Measurements from ENCODE around the gene LONP2. TPM values are rescaled to one million over a fixed set of nuclear protein-coding genes. Genes with fewer than 3 reads are reported as not detected.
A peak's percentile ranks its signal among the peaks of the same experiment; 100 is the strongest.

LONP2 gene
- total and polyA plus RNA-seq, 9 of the 15 experiments (the other 6 are each of a cell fraction or from before 2014, with no cell fraction given) = 8.1 to 41.2 (median 25.6) TPM

DNA sequence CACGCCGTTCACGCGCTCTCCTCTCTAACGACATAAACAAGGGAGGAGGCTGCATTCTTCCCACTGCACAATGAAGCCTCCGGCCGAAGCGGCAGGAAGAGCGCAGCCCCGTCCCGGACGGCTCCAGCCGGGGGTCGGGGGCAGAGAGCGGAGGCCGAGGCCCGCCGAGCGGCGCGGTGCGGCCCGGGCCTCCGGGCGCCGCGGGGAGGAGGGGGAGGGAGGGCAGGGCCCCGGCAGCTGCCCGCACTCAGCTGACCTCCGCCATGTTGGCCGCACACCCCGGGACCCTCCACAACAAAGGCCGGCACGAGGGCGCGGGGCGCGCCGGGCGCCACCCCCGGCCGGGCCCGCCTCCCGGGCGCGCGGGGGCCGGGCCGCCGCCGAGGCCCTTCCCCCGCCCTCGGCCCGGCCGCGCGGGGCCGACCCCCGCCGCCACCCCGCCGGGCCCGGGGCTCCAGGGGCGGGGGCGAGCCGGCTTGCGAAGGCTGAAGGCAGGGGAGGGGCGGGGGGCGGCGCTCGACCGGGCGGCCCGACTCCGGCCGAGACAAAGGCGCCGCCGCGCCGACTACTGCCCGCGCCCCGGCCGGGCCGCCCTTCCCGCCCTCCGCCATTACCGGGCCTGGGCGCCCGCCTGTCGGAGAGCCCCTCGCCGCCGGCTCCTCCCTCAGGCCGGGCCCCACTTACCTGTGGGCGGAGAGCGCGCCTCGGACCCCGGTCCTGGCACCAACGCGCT, 140.6 kb downstream of the LONP2 start (continued):
- TF ChIP-seq, protein P1, sequence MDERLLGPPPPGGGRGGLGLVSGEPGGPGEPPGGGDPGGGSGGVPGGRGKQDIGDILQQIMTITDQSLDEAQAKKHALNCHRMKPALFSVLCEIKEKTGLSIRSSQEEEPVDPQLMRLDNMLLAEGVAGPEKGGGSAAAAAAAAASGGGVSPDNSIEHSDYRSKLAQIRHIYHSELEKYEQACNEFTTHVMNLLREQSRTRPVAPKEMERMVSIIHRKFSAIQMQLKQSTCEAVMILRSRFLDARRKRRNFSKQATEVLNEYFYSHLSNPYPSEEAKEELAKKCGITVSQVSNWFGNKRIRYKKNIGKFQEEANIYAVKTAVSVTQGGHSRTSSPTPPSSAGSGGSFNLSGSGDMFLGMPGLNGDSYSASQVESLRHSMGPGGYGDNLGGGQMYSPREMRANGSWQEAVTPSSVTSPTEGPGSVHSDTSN (CRISPR knock-in tag; IDR thresholded peaks at IDR 0.05; ENCODE audit: low read depth) = no peak
- TF ChIP-seq, protein P1 (tag; conservative IDR thresholded peaks at IDR 0.05; ENCODE audit: low read depth) = no peak
- peak; percentile 28 for TF ChIP-seq HMGN3 (IDR thresholded peaks at IDR 0.05; ENCODE audit: borderline replicate concordance, extremely low read depth, insufficient read length, low read depth, low read length)
- no peak for TF ChIP-seq PTBP1 (IDR thresholded peaks at IDR 0.05; ENCODE audit: low read depth, low read length)
- TF ChIP-seq FOXJ2 (tag; IDR thresholded peaks at IDR 0.05) = peak; percentile 63; the same call in 1 of the 2 replicates
- TF ChIP-seq, protein P2, sequence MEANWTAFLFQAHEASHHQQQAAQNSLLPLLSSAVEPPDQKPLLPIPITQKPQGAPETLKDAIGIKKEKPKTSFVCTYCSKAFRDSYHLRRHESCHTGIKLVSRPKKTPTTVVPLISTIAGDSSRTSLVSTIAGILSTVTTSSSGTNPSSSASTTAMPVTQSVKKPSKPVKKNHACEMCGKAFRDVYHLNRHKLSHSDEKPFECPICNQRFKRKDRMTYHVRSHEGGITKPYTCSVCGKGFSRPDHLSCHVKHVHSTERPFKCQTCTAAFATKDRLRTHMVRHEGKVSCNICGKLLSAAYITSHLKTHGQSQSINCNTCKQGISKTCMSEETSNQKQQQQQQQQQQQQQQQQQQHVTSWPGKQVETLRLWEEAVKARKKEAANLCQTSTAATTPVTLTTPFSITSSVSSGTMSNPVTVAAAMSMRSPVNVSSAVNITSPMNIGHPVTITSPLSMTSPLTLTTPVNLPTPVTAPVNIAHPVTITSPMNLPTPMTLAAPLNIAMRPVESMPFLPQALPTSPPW (CRISPR knock-in tag; IDR thresholded peaks at IDR 0.05) = peak; percentile 25; the same call in 1 of the 2 replicates
- TF ChIP-seq PHTF2 (CRISPR knock-in tag; IDR thresholded peaks at IDR 0.05) = no peak
- no peak for TF ChIP-seq NR2C2 (CRISPR knock-in tag; IDR thresholded peaks at IDR 0.05)
- no peak; the same call in 1 of the 2 replicates for TF ChIP-seq NR2C2 (tag; IDR thresholded peaks at IDR 0.05)
- TF ChIP-seq, protein P3, sequence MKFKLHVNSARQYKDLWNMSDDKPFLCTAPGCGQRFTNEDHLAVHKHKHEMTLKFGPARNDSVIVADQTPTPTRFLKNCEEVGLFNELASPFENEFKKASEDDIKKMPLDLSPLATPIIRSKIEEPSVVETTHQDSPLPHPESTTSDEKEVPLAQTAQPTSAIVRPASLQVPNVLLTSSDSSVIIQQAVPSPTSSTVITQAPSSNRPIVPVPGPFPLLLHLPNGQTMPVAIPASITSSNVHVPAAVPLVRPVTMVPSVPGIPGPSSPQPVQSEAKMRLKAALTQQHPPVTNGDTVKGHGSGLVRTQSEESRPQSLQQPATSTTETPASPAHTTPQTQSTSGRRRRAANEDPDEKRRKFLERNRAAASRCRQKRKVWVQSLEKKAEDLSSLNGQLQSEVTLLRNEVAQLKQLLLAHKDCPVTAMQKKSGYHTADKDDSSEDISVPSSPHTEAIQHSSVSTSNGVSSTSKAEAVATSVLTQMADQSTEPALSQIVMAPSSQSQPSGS (CRISPR knock-in tag; IDR thresholded peaks at IDR 0.05) = no peak
